Suppressor macrophage (primary cell): ENCODE results near the gene PDE4D.

Experiments
- DNase-seq, 4 experiments: peaks; one replicate each; pipeline ENCODE4 v3.0.0-alpha.2; 2020 to 2022

The PDE4D gene

DNA sequence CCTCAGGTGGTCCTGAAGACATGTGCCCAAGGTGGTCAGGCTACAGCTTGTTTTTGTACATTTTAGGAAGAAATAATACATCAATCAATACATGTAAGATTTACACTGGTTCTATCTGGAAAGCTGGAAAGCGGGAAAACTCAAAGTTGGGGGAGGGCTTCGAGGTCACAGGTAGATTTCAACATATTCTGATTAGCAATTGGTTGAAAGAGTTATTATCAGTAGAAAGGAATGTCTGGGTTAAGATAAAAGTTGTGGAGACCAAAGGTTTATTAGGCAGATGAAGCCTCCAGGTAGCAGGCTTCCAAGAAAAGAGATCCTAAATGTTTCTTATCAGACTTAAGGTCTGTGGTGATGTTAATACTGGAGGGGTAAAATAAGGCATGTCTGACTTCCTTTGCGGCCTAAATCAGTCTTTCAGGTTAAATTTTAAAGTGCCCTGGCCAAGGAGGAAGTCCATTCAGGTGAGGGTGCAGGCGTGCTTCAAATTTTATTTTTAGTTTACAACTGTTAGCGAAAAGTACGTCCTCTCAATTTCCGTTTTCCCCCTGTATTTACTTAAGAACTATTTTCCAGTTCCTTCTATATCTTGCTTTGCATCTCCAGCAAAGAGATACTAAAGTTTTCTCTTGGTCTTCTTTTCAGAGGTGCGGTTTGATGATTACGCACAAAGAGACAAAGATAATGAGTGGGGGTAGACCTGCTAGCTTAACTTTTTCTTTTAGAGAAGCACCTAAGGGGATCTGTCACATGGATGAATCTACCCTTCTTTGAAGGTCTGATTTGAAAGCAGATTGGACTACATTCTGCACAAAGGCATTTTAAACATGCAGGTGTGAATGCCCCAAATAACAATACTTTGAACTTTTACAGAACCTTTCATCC is 732.1 kb downstream of the PDE4D start:
- no peak for DNase-seq

GRCh38 chr5:59158637-59159391 is 734.7 kb downstream of the PDE4D start:
- DNase-seq: no peak

- no peak for DNase-seq
Measured at GRCh38 chr5:59158165-59158564, 735.4 kb downstream of the PDE4D start.

- DNase-seq: no peak
Measured at GRCh38 chr5:59157068-59157467, 736.5 kb downstream of the PDE4D start.

- no peak for DNase-seq
Measured at GRCh38 chr5:59152701-59153245, 740.8 kb downstream of the PDE4D start.

GRCh38 chr5:59151162-59151889 is 742.2 kb downstream of the PDE4D start:
- DNase-seq: no peak

GRCh38 chr5:59149827-59150226 is 743.7 kb downstream of the PDE4D start:
- no peak for DNase-seq

GRCh38 chr5:59149271-59149670 is 744.3 kb downstream of the PDE4D start:
- DNase-seq: no peak

- no peak for DNase-seq
Measured at GRCh38 chr5:59146729-59147128, 746.8 kb downstream of the PDE4D start.

GRCh38 chr5:59143926-59144333 is 749.6 kb downstream of the PDE4D start:
- no peak for DNase-seq

DNA sequence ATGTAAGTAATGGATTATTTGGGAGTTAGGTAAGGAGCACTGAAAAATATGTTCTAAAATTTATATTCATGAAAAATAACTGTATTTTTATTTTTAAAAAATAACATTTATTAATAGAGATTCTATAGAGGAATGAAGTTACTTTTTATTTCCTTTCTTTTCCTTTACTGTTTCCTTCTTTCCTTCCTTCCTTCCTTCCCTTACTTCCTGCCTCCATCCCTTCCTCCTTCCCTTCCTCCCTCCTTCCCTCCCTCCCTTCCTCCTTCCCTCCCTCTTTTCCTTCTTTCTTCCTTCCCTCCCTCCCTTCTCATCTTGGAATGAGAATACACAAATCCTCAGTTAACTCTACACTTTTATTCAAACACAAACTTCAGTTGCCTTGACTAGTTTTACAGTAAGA is 750.6 kb downstream of the PDE4D start:
- DNase-seq: no peak

DNA sequence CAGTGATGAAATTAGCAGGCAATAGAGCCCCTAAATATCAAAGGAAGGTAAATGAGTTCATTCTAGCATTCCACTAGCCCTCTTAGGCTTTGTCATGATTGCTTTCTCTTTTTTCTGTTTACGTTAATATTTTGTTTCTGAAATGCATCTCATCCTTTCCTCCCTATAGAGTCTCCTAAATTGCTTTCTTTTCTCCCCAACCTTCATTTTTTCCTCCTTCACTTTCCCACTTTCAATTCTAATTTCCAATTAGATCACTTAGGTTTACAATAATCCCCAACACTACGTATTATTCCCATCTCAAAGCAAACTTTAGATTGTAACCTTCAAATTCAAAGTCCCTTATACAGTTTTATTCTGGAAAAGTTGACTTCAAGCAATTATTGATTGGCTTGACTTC is 751.4 kb downstream of the PDE4D start:
- DNase-seq: no peak

GRCh38 chr5:59140133-59140532 is 753.4 kb downstream of the PDE4D start:
- DNase-seq: no peak

DNA sequence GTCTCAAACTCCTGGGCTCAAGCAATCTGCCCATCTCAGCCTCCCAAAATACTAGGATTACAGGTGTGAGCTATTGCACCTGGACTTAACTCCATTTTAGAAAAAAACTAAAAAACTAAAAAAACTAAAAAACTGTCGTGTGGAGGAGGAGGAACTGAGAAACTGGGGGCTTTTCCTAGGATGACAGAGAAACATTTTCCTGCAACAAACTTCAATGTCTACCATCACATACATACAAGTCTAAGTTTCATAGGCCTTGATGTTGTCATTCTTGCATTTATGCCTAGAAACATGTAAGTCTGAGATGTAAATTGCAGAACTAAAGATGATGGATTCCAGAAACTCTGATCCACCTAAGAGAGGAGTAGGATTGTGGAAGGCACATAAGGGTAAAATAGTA is 753.8 kb downstream of the PDE4D start:
- no peak for DNase-seq

GRCh38 chr5:59138509-59138908 is 755.0 kb downstream of the PDE4D start:
- DNase-seq: no peak

- no peak for DNase-seq
Measured at GRCh38 chr5:59137846-59138245, 755.7 kb downstream of the PDE4D start.

DNA sequence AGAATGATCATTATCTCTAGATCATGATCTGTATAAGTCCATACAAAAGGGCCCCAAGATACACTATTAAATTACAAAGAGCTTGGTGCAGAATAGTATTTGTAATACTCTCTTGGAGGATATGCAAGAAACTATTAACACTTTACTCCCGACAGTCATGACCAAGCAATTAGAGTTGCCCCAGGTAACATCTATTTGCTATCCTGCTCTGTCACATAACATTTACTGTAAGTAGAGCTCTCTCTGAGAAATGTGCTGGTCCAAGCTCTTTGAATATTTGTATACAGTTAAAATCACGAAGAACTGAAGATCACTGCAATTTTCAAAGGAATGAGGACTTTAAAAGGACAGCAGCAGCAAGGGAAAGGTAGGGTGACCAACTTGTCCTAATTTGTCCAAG is 757.0 kb downstream of the PDE4D start:
- DNase-seq: no peak

- DNase-seq: no peak
Measured at GRCh38 chr5:59134471-59135163, 758.9 kb downstream of the PDE4D start.

DNA sequence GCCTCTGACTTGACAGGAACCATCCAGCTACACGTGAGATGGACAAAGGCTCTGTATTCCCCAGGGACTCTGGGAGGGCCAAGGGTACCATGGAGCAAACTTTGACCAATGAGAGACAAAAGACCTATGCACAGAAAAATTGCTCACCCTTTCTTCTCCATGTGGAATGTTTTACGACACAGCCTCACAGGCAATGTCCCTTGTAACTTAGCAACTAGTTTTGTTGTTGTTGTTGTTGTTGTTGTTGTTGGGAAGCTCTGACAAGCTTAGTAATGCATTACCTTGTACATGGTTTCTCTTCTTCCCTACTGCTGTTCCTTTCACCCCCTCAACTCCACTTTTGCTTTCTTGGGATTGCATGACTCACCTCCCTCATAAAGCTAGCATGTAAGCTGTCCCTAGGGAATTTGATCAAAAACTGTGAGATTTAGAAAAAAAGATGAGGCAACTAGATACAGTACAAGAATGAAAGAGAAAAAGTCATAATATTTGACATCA is 759.7 kb downstream of the PDE4D start:
- DNase-seq: no peak

DNA sequence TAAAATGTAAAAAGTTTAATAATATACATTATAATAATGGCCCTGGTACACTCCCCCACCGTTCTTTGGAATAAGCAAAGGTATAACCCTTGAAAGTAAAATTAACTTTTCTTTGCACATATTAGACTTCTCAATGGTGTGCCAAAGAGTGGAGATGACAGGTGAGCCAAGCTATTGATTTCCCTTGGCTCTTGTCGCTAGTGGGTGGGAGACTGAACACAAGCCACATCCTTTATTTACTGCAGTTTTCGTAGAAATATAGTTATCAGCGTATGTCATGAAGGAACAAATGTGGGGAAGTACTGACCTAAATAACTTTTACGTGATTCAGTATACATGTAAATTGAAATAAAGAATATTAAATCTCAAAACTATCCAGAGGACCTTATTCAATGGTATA is 761.4 kb downstream of the PDE4D start:
- no peak for DNase-seq

GRCh38 chr5:59130431-59130830 is 763.1 kb downstream of the PDE4D start:
- no peak for DNase-seq

- DNase-seq: no peak
Measured at GRCh38 chr5:59128646-59129290, 764.8 kb downstream of the PDE4D start.
